ENCODE results near the gene SOD1. TPM values are rescaled to one million over a fixed set of nuclear protein-coding genes. Genes with fewer than 3 reads are reported as not detected.

Gene SOD1
- total and polyA plus RNA-seq, 2 experiments from 2014 or later = 242 to 463 TPM

DNA sequence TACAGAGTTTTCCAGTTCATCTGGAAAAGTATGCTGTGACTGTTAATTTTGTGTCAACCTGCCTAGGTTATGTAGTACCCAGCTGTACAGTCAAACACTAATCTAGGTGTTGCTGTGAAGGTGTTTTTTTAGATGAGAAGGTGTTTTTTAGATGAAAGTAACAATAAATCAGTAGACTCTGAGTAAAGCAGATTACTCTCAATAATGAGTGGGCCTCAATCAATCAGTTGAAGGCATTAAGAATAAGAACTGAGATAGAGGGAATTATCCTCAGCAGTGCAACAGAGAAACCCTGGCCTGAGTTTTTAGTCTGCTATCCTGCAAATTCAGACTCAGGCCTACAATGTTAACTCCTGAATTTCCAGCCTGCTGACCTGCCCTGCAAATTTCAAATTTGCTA is 39.0 kb downstream of the SOD1 start:
- H3K27ac ChIP-seq = no peak overlapping the region
- no peaks in the 10 kb centered on the region for H3K4me1 ChIP-seq (ENCODE audit: low read depth)
- H3K36me3 ChIP-seq = peaks cover 66% of the 10 kb centered on the region
- H3K9me3 ChIP-seq (ENCODE audit: low read depth) = no peaks in the 10 kb centered on the region
- H3K4me3 ChIP-seq = no peak overlapping the region
- DNase-seq (ENCODE audit: low read depth in 1 of 2, low spot score in 1 of 2) = no peak
- H3K27me3 ChIP-seq = no peaks in the 10 kb centered on the region
- TF ChIP-seq, protein P1, sequence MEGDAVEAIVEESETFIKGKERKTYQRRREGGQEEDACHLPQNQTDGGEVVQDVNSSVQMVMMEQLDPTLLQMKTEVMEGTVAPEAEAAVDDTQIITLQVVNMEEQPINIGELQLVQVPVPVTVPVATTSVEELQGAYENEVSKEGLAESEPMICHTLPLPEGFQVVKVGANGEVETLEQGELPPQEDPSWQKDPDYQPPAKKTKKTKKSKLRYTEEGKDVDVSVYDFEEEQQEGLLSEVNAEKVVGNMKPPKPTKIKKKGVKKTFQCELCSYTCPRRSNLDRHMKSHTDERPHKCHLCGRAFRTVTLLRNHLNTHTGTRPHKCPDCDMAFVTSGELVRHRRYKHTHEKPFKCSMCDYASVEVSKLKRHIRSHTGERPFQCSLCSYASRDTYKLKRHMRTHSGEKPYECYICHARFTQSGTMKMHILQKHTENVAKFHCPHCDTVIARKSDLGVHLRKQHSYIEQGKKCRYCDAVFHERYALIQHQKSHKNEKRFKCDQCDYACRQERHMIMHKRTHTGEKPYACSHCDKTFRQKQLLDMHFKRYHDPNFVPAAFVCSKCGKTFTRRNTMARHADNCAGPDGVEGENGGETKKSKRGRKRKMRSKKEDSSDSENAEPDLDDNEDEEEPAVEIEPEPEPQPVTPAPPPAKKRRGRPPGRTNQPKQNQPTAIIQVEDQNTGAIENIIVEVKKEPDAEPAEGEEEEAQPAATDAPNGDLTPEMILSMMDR (IDR thresholded peaks at IDR 0.05; ENCODE audit: low read depth, low read length) = no peak

DNA sequence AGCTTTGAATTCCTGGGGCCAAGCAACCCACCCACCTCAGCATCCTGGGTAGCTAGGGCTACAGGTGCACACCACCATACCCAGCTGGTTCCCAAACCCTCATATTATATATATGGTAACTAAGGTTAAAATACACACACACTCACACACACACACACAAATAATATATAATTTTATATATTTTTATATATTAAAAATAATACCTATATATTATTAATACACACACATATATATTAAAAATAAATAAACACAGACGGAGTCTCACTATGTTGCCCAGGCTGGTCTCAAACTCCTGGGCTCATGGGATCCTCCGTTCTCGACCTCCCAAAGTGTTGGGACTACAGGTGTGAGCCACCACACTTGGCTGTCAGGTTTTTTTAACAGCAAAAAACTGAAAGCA is 40.5 kb downstream of the SOD1 start:
- Histone ChIP-seq H3K27ac (no peak overlapping the region), H3K4me3 (no peak overlapping the region), H3K9me3 (ENCODE audit: low read depth) (no peaks in the 10 kb centered on the region), H3K27me3 (no peaks in the 10 kb centered on the region), H3K4me1 (ENCODE audit: low read depth) (no peaks in the 10 kb centered on the region), H3K36me3 (peaks cover 52% of the 10 kb centered on the region)
- DNase-seq (ENCODE audit: low read depth in 1 of 2, low spot score in 1 of 2) = no peak
- TF ChIP-seq, protein P1 (IDR thresholded peaks at IDR 0.05; ENCODE audit: low read depth, low read length) = no peak

DNA sequence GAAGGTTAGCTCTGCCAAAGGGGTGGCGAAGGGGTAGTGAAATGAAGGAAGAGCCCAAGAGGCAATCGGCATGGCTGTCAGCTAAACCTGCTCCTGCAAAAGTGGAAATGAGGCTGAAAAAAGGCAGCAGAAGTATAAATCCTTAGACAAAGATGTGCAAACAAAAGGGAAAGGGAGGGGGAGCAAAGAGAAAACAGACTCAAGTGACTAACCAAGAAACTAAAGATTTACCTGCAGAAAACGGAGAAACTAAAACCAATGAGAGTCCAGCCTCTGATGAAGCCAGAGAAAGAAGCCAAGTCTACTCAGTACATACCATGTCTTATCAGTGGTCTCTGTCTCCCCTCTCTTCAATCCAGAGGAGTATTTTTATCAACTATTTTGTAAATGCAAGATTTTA is 47.1 kb downstream of the SOD1 start:
- TF ChIP-seq, protein P1 (IDR thresholded peaks at IDR 0.05; ENCODE audit: low read depth, low read length) = no peak
- DNase-seq (ENCODE audit: low read depth in 1 of 2, low spot score in 1 of 2) = no peak
- Histone ChIP-seq H3K36me3 (peaks cover 5% of the 10 kb centered on the region), H3K27me3 (no peaks in the 10 kb centered on the region), H3K4me3 (no peak overlapping the region), H3K27ac (no peak overlapping the region), H3K4me1 (ENCODE audit: low read depth) (peaks cover 4% of the 10 kb centered on the region), H3K9me3 (ENCODE audit: low read depth) (no peaks in the 10 kb centered on the region)

DNA sequence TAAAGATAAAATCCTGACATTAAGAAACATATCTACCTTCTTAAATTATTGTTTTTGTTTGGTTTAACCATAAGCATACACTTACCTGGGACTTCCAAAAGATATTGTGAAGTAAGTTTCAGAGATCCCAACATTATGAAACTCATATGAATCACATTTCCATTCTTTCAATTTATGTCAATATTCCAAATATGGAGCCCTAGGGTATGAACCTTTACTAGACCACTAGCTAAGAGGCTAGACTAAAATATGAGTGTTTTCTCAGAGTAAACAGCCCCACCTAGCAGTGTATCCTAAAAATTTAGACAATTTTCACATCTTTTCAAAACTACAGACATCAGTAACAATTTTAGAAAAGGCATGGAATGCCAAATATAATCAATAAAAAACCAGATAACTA is 48.0 kb downstream of the SOD1 start:
- Histone ChIP-seq H3K27me3 (no peaks in the 10 kb centered on the region), H3K36me3 (peaks cover 2% of the 10 kb centered on the region), H3K4me3 (no peak overlapping the region), H3K4me1 (ENCODE audit: low read depth) (peaks cover 4% of the 10 kb centered on the region), H3K27ac (no peak overlapping the region), H3K9me3 (ENCODE audit: low read depth) (no peaks in the 10 kb centered on the region)
- TF ChIP-seq, protein P1 (IDR thresholded peaks at IDR 0.05; ENCODE audit: low read depth, low read length) = no peak
- DNase-seq (ENCODE audit: low read depth in 1 of 2, low spot score in 1 of 2) = no peak

DNA sequence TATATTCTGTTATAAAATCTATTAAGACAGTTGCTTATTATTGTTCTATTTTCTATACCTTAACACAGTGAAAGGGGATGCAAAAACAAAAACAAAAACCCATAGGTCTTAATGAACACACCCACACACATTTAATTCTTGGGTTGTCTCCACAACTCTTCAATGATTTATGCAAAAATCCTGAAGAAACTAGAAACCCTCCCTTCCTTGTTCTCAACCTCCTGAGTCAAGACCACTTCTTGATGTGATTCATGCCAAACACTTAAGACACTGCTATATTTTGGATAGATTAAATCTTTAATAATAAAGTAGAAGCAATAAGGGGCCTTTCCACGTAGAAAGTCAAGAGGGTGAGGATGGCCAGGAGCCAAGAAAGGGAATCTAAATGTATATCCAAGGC is 49.0 kb downstream of the SOD1 start:
- no peak overlapping the region for H3K4me3 ChIP-seq
- peaks cover 2% of the 10 kb centered on the region for H3K36me3 ChIP-seq
- H3K27ac ChIP-seq = peak overlapping the region; percentile 42
- peaks cover 4% of the 10 kb centered on the region for H3K4me1 ChIP-seq (ENCODE audit: low read depth)
- no peak for DNase-seq (ENCODE audit: low read depth in 1 of 2, low spot score in 1 of 2)
- no peaks in the 10 kb centered on the region for H3K27me3 ChIP-seq
- TF ChIP-seq, protein P1 (IDR thresholded peaks at IDR 0.05; ENCODE audit: low read depth, low read length) = no peak
- H3K9me3 ChIP-seq (ENCODE audit: low read depth) = no peaks in the 10 kb centered on the region

DNA sequence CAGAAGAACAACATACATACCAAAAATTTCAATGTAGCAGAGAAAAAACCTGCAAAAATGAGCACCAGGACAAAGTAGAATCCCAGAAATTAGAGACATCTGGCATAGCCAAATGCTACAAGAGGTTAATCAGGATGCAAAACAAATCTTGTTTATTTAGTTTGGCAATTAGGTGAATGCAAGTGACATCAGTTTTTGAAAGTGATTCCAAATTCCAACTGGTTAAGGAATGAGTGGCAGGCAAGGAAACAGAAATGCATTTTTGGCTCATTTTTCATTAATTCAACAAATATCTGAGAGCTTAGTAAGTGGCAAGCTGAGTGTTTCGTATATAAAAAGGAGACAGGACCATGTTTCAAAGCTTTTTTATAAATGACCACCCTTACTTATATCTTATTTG is 51.1 kb downstream of the SOD1 start:
- no peak overlapping the region for H3K4me3 ChIP-seq
- no peaks in the 10 kb centered on the region for H3K27me3 ChIP-seq
- no peaks in the 10 kb centered on the region for H3K36me3 ChIP-seq
- TF ChIP-seq, protein P1 (IDR thresholded peaks at IDR 0.05; ENCODE audit: low read depth, low read length) = no peak
- no peak overlapping the region for H3K27ac ChIP-seq
- peaks cover 17% of the 10 kb centered on the region for H3K4me1 ChIP-seq (ENCODE audit: low read depth)
- DNase-seq (ENCODE audit: low read depth in 1 of 2, low spot score in 1 of 2) = peak in 1 of 2 donors; percentile 50
- no peaks in the 10 kb centered on the region for H3K9me3 ChIP-seq (ENCODE audit: low read depth)

All from cardiac muscle cell (in vitro differentiated cells and primary cell).